Measurements from ENCODE around the gene ABTB1. TPM values are rescaled to one million over a fixed set of nuclear protein-coding genes. Genes with fewer than 3 reads are reported as not detected.
A peak's percentile ranks its signal among the peaks of the same experiment; 100 is the strongest.

Gene ABTB1
- total RNA-seq, 4 donors from 2014 or later, result 27.8 to 68.7 (median 39.3) TPM

DNA sequence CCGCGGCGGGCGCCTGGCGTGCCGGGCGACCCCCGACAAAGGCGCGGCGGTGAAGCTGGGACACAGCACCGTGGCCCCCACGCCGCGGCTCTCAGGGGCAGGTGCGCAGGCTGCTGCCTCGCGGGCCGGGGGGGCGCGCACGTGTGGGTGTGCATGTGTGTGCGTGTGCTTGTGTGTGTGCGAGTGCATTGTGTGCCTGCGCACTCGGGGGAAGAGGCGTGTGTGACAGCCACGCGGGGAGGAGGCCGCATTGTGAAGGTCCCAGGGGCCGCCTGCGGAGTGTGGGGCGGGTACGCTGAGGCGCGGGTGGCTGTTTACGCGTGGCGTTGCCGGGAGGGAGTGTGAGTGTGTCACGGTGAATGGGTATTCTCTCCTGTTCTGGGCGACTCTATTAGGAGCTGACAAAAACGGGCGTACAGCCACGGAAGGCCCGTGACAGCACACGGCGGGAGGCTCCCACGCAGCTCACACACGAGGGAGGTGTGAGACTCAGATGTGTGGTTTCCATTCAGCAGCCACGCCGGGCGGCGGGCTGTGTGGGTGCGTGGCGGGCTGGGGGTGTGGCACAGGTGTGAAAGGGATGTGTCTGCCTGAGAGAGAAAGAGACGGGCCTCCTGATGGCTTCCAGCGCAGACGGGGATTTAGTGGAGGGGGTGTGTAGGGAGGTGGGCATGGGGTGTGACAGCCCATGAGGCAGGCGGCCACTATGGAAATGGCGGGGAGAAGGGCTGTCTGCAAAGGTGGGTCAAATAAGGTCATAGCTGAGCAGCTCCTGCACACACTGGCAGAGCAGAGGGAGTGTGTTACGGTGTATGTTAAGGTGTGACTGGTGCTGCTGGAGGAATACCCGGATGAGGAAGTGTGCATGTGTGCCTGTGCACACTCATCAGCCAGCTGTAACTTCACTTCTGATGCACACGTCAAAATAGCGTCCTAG is 43.0 kb upstream of the ABTB1 start:
- intact Hi-C loops (cut with DNase I; ENCODE audit: low total_unique reads), result no loop called here
- WGBS, 2 donors, result 18 to 21% methylated on average over 26 to 50 of the region's 65 CpGs
- no peak for TF ChIP-seq POLR2A (IDR thresholded peaks at IDR 0.05)
- TF ChIP-seq, protein P1, sequence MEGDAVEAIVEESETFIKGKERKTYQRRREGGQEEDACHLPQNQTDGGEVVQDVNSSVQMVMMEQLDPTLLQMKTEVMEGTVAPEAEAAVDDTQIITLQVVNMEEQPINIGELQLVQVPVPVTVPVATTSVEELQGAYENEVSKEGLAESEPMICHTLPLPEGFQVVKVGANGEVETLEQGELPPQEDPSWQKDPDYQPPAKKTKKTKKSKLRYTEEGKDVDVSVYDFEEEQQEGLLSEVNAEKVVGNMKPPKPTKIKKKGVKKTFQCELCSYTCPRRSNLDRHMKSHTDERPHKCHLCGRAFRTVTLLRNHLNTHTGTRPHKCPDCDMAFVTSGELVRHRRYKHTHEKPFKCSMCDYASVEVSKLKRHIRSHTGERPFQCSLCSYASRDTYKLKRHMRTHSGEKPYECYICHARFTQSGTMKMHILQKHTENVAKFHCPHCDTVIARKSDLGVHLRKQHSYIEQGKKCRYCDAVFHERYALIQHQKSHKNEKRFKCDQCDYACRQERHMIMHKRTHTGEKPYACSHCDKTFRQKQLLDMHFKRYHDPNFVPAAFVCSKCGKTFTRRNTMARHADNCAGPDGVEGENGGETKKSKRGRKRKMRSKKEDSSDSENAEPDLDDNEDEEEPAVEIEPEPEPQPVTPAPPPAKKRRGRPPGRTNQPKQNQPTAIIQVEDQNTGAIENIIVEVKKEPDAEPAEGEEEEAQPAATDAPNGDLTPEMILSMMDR (IDR thresholded peaks at IDR 0.05), result no peak
- H3K4me3 ChIP-seq (ENCODE audit: low read depth, poor library complexity, severe bottlenecking), result no peak overlapping the region
- no peak for DNase-seq (ENCODE audit: low spot score in 2 of 2)

DNA sequence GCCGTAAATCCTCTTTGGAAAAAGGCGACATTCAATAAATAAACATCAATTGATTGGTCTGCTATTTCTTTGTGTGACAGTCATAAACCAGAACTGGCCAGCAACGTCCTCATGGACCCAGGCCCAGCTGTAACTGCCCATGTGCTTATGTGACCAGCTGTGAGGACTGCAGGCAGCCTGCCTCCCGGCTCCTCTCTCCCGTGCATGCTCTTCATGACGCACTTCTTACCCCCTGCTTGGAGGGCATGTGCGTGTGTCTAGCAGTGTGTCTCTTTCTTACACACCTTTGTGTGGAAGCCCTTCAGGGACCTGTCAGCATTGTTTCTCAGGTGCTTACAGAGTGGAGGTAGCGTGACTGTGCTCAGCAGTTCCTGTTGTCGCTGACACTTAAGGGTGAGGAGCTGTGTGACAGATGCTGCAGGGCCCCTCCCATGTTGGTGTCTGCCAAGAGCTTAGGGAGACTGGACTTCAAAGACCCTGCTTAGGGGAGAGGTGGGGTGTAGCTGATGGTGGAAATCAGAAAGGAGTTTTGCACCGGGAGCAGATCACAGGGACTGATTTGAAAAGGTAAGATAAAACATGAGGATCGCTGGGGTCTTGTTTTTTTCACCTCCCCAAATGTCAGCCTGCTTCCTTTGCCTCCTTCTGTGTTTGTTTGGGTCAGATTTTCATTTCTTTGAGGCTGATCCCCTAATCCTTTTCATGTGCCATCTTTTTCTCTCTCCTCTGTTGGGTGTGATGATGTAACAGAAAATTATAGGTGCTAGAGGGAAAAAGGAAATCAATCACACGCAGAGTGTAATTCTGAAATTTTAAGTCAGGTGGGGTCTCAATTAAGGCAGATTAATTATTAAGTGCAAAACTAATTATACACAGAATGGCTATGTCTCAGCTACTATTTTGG is 41.7 kb upstream of the ABTB1 start:
- WGBS, 2 donors, result 83 to 91% methylated on average over 12 of the region's 12 CpGs
- DNase-seq (ENCODE audit: low spot score in 2 of 2), result no peak
- TF ChIP-seq, protein P1 (IDR thresholded peaks at IDR 0.05), result no peak
- TF ChIP-seq POLR2A (IDR thresholded peaks at IDR 0.05), result no peak
- H3K4me3 ChIP-seq (ENCODE audit: low read depth, poor library complexity, severe bottlenecking), result no peak overlapping the region
- intact Hi-C loops (cut with DNase I; ENCODE audit: low total_unique reads), result no loop called here

DNA sequence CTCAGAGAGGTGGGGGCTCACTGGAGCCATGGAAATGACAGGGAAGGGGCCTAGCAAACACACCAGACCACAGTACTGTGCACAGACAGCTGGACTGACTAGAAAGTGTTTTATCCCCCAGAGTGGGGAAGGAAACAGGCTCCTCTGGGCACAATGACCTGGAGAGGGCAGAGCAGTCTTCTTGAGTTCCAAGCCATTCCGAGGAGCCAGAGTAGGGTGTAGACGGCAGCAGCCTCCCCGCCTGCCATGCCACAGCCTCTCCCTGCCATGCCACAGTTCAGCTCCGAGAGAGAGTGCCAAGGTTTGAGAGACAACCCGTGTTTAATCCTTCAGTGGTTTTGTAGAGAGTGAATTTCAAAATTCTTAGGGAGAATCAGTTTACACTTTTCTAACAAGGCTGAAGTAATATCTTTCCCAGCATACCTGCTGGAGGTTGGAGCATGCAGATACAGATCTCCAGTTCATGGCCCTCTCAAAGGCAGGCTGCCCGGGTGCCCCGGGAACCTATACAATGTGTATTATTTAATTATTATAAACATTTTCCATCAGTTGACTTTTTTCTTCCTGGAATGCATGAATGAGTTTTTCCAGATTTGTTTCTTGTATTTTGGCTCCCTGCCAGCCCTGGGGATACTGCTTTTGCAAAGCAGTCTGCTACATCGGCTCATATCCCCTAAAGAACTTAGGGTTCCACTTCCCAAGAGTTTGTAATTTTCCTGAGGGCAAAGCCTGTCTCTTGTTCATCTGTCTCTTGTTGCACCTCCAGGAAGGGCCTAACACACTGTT is 40.5 kb upstream of the ABTB1 start:
- WGBS, 2 donors, result 69% methylated on average over 8 of the region's 8 CpGs
- intact Hi-C loops (cut with DNase I; ENCODE audit: low total_unique reads), result no loop called here
- H3K4me3 ChIP-seq (ENCODE audit: low read depth, poor library complexity, severe bottlenecking), result no peak overlapping the region
- no peak for TF ChIP-seq POLR2A (IDR thresholded peaks at IDR 0.05)
- TF ChIP-seq, protein P1 (IDR thresholded peaks at IDR 0.05), result no peak
- DNase-seq (ENCODE audit: low spot score in 2 of 2), result no peak

DNA sequence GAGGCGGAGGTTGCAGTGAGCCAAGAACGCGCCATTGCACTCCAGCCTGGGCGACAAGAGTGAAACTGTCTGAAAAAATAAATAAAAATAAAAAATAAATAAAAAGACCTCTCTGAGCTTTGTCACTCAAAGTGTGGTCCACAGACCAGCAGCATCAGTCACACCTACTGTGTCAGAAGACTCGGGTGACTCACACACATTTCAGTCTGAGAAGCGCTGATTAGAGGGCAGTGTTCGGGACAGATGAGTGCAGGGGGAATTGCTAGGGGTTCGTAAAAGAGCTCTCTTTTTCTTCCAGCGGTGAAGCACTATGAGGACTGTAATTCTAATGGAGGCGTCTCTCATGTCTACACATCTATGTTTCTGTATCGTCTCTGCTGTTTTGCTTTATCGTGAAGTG is 38.1 kb upstream of the ABTB1 start:
- WGBS, 2 donors, result 91 to 92% methylated on average over 12 of the region's 12 CpGs

DNA sequence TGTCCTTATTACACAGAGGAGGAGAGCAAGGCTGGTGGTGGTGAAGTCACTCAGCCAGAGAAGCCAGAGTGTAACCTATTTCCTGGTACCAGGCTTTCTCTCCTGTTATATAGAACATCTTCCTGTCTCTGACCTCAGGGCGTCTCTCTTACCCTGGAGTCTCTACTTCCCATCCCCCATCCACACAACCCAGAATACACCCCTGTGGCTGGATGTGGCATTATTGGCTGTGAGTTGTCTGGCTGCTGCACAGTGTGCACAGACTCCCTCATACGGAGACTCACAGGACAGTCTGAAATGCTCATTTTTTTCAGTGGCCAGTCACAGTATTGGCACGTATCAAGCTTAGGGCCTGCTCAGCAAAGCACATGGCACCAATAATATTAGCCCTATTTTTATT is 35.2 kb upstream of the ABTB1 start:
- WGBS, 2 donors, result 64 to 81% methylated on average over 3 of the region's 3 CpGs
- no peak overlapping the region for H3K4me3 ChIP-seq (ENCODE audit: low read depth, poor library complexity, severe bottlenecking)
- no peak for TF ChIP-seq POLR2A (IDR thresholded peaks at IDR 0.05)
- TF ChIP-seq, protein P1 (IDR thresholded peaks at IDR 0.05), result no peak
- DNase-seq (ENCODE audit: low spot score in 2 of 2), result no peak
- intact Hi-C loops (cut with DNase I; ENCODE audit: low total_unique reads), result no loop called here

More for the DNA sequence above, 38.1 kb upstream of the ABTB1 start:
- H3K4me3 ChIP-seq (ENCODE audit: low read depth, poor library complexity, severe bottlenecking), result no peak overlapping the region
- TF ChIP-seq, protein P1 (IDR thresholded peaks at IDR 0.05), result no peak
- TF ChIP-seq POLR2A (IDR thresholded peaks at IDR 0.05), result no peak
- intact Hi-C loops (cut with DNase I; ENCODE audit: low total_unique reads), result no loop called here
- peak in 1 of 2 donors; percentile 34 for DNase-seq (ENCODE audit: low spot score in 2 of 2)
